ENCODE data around the gene CCDC97. TPM values are rescaled to one million over a fixed set of nuclear protein-coding genes. Genes with fewer than 3 reads are reported as not detected.

Gene CCDC97
- total RNA-seq, 1 experiment from 2014 or later: 23.0 TPM

- Histone ChIP-seq H3K4me3 (replicated peaks in 1 of 2; ENCODE audit: low read depth in 1 of 2, low read length in 2 of 2) (no peak overlapping the region), H3K9me3 (ENCODE audit: control insufficient read depth in 1 of 2, insufficient read depth in 1 of 2, low read depth in 1 of 2, low read length in 2 of 2) (no peaks in the 10 kb centered on the region), H3K27me3 (ENCODE audit: insufficient read depth, low read length) (no peaks in the 10 kb centered on the region), H3K4me2 (ENCODE audit: low read length) (no peak overlapping the region), H4K20me1 (ENCODE audit: insufficient read depth) (no peaks in the 10 kb centered on the region), H3K27ac (ENCODE audit: low read depth, low read length) (no peak overlapping the region), H3K36me3 (ENCODE audit: control insufficient read depth in 1 of 2, insufficient read depth in 2 of 2, low read length in 2 of 2) (peaks cover 3 to 15% of the 10 kb centered on the region in 2 experiments; a peak in 3 of 4 replicates), H3K4me1 (ENCODE audit: control insufficient read depth in 1 of 2, insufficient read depth in 2 of 2, low read length in 2 of 2) (peaks cover 5 to 31% of the 10 kb centered on the region in 2 experiments; a peak in 3 of 4 replicates), H2AFZ (ENCODE audit: low read depth, low read length, poor library complexity, severe bottlenecking) (no peak overlapping the region), H3K9me2 (ENCODE audit: insufficient read depth) (no peaks in the 10 kb centered on the region), H3K9ac (ENCODE audit: low read length) (no peak overlapping the region), H3K79me2 (ENCODE audit: insufficient read depth, low read length) (no peaks in the 10 kb centered on the region)
- POLR2A ChIA-PET: interaction anchor here (0.9 kb wide), 1 partner anchor 62 kb away, joined by 3 read pairs; no protein-coding TSS in a partner anchor
- CTCF ChIA-PET: interaction anchor here (1.1 to 2.3 kb wide), 6 partner anchors 14 to 248 kb away, joined by 4 to 13 read pairs (median 8); partner anchors contain the start of gene DMAC2
- intact Hi-C loops (cut with micrococcal nuclease): loop anchor here (5.0 kb wide), 1 partner anchor 250 kb away; no protein-coding TSS in a partner anchor
- DNase-seq (ENCODE audit: low read depth, low spot score) (no peak), ATAC-seq (no peak)
- TF ChIP-seq EGR1 (IDR thresholded peaks at IDR 0.05; ENCODE audit: low read depth) (no peak), YY1 (IDR thresholded peaks at IDR 0.05; ENCODE audit: extremely low read depth, insufficient replicate concordance, low read depth, low read length) (no peak), JUND (IDR thresholded peaks at IDR 0.05) (no peak), RAD21 (IDR thresholded peaks at IDR 0.05; ENCODE audit: low read depth) (no peak), EZH2 (IDR thresholded peaks at IDR 0.05) (no peak), ATF3 (IDR thresholded peaks at IDR 0.05) (no peak), CEBPB (IDR thresholded peaks at IDR 0.05; ENCODE audit: low read depth) (no peak), TCF7L2 (IDR thresholded peaks at IDR 0.05; ENCODE audit: borderline replicate concordance, extremely low read depth, insufficient read depth, insufficient read length) (no peak), POLR2AphosphoS5 (IDR thresholded peaks at IDR 0.05; ENCODE audit: low read depth, low read length) (no peak)
- BruUV-seq (replicated peaks): no TSS peak
- RAD21 ChIA-PET (ENCODE audit: low non-redundant PET in 1 of 2, low total read pairs in 2 of 2, uncharacterized antibody in 2 of 2, unreplicated experiment in 2 of 2): no interaction called here
These were observed 12.5 kb downstream of the CCDC97 start for GRCh38 chr19:41322451-41322850.

GRCh38 chr19:41323023-41323422 lies 13.1 kb downstream of the CCDC97 start:
- H3K79me2 ChIP-seq (ENCODE audit: insufficient read depth, low read length): no peaks in the 10 kb centered on the region
- ATAC-seq: no peak
- intact Hi-C loops (cut with micrococcal nuclease): loop anchor here (5.0 kb wide), 1 partner anchor 249 kb away; no protein-coding TSS in a partner anchor
- peaks cover 4 to 15% of the 10 kb centered on the region in 2 experiments; a peak in 3 of 4 replicates for H3K36me3 ChIP-seq (ENCODE audit: control insufficient read depth in 1 of 2, insufficient read depth in 2 of 2, low read length in 2 of 2)
- no peak overlapping the region for H3K4me2 ChIP-seq (ENCODE audit: low read length)
- H4K20me1 ChIP-seq (ENCODE audit: insufficient read depth): no peaks in the 10 kb centered on the region
- TF ChIP-seq ZFX (IDR thresholded peaks at IDR 0.05) (no peak), ELF1 (IDR thresholded peaks at IDR 0.05; ENCODE audit: borderline replicate concordance, low read depth) (no peak)
- no peaks in the 10 kb centered on the region for H3K9me2 ChIP-seq (ENCODE audit: insufficient read depth)
- H3K27me3 ChIP-seq (ENCODE audit: insufficient read depth, low read length): no peaks in the 10 kb centered on the region
- no peak overlapping the region for H3K9ac ChIP-seq (ENCODE audit: low read length)
- H3K4me1 ChIP-seq (ENCODE audit: control insufficient read depth in 1 of 2, insufficient read depth in 2 of 2, low read length in 2 of 2): peaks cover 8 to 37% of the 10 kb centered on the region in 2 experiments; a peak in 3 of 4 replicates
- RAD21 ChIA-PET (ENCODE audit: low non-redundant PET in 1 of 2, low total read pairs in 2 of 2, uncharacterized antibody in 2 of 2, unreplicated experiment in 2 of 2): no interaction called here
- POLR2A ChIA-PET: no interaction called here
- H2AFZ ChIP-seq (ENCODE audit: low read depth, low read length, poor library complexity, severe bottlenecking): no peak overlapping the region
- DNase-seq (ENCODE audit: low read depth, low spot score): no peak
- no TSS peak for BruUV-seq (replicated peaks)
- H3K4me3 ChIP-seq (replicated peaks in 1 of 2; ENCODE audit: low read depth in 1 of 2, low read length in 2 of 2): no peak overlapping the region
- H3K27ac ChIP-seq (ENCODE audit: low read depth, low read length): peak overlapping the region; percentile 32; the same call in 1 of the 2 replicates
- CTCF ChIA-PET: interaction anchor here (2.2 to 2.3 kb wide), 2 partner anchors 240 to 247 kb away, joined by 9 to 13 read pairs; no protein-coding TSS in a partner anchor
- no peaks in the 10 kb centered on the region for H3K9me3 ChIP-seq (ENCODE audit: control insufficient read depth in 1 of 2, insufficient read depth in 1 of 2, low read depth in 1 of 2, low read length in 2 of 2)

Data from HCT116 (cell line).